HEK293T (cell line): ENCODE data around the gene KIF21A.

Experiments
- ARNT ChIP-seq: fragments of 450-650 bp; IDR thresholded peaks from 2 replicates; pipeline ENCODE4 v1.6.1; 2017; ENCODE audit warnings: mild to moderate bottlenecking
- FOXA1 ChIP-seq: fragments of 450-650 bp; IDR thresholded peaks from 2 replicates; pipeline ENCODE4 v1.6.1; 2016; ENCODE audit warnings: mild to moderate bottlenecking
- FOXK2 ChIP-seq: fragments of 450-650 bp; IDR thresholded peaks from 2 replicates; pipeline ENCODE4 v1.6.1; 2016; ENCODE audit warnings: mild to moderate bottlenecking
- FOXM1 ChIP-seq: fragments of 450-650 bp; IDR thresholded peaks from 2 replicates; pipeline ENCODE4 v1.6.1; 2017; ENCODE audit warnings: mild to moderate bottlenecking, borderline replicate concordance
- NFRKB ChIP-seq: fragments of 450-650 bp; IDR thresholded peaks from 2 replicates; pipeline ENCODE4 v1.6.1; 2016; ENCODE audit warnings: mild to moderate bottlenecking, moderate library complexity
- SP1 ChIP-seq: fragments of 450-650 bp; IDR thresholded peaks from 2 replicates; pipeline ENCODE4 v1.6.1; 2017
- TARDBP ChIP-seq: fragments of 450-650 bp; IDR thresholded peaks from 2 replicates; pipeline ENCODE4 v1.6.1; 2016
- ZNF384 ChIP-seq: fragments of 450-650 bp; IDR thresholded peaks from 2 replicates; pipeline ENCODE4 v1.6.1; 2016
- TF ChIP-seq, protein P1 (sequence below): fragments of 450-650 bp; IDR thresholded peaks from 2 replicates; pipeline ENCODE4 v1.6.1; 2016

GRCh38 chr12:39354955-39355354 is 88.0 kb downstream of the KIF21A start:
- TF ChIP-seq NFRKB (no peak), FOXA1 (no peak), ARNT (no peak), TARDBP (no peak), SP1 (no peak), ZNF384 (no peak), FOXM1 (no peak), FOXK2 (no peak)
- TF ChIP-seq, protein P1, sequence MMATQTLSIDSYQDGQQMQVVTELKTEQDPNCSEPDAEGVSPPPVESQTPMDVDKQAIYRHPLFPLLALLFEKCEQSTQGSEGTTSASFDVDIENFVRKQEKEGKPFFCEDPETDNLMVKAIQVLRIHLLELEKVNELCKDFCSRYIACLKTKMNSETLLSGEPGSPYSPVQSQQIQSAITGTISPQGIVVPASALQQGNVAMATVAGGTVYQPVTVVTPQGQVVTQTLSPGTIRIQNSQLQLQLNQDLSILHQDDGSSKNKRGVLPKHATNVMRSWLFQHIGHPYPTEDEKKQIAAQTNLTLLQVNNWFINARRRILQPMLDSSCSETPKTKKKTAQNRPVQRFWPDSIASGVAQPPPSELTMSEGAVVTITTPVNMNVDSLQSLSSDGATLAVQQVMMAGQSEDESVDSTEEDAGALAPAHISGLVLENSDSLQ = no peak
